Activated T-helper 2 cell treated with anti-CD3 and anti-CD28 coated beads, Interferon-gamma antibody, Interleukin-2, Interleukin-4, amounts not matched to agents 10 μg/mL and 5 μg/mL and 100 μg/mL, durations not matched to agents 14 hours and 24 hours and 36 hours (primary cell): ENCODE measurements around the gene ZBTB16. TPM values are rescaled to one million over a fixed set of nuclear protein-coding genes. Genes with fewer than 3 reads are reported as not detected.
"Not testable (repeated sequence)": the region's sequence is repeated elsewhere in the genome, so short reads cannot be mapped to it uniquely, and the experiment has no call there.

Source experiments
- DNase-seq: peaks from one replicate; pipeline ENCODE4 v3.0.0; 2021; ENCODE audit warnings: low spot score
- H3K27ac Mint-ChIP-seq: one replicate; pipeline ENCODE4 v1.8.0; 2021; ENCODE audit warnings: mixed read lengths
- H3K27me3 Mint-ChIP-seq: one replicate; pipeline ENCODE4 v1.8.0; 2021; ENCODE audit warnings: low read depth, mixed read lengths
- H3K36me3 Mint-ChIP-seq: one replicate; pipeline ENCODE4 v1.8.0; 2021; ENCODE audit warnings: low read depth, mixed read lengths
- H3K4me1 Mint-ChIP-seq: one replicate; pipeline ENCODE4 v1.8.0; 2021; ENCODE audit warnings: low read depth, mixed read lengths
- H3K4me3 Mint-ChIP-seq: one replicate; pipeline ENCODE4 v1.8.0; 2021; ENCODE audit warnings: low read depth, mild to moderate bottlenecking, moderate library complexity, mixed read lengths
- H3K9me3 Mint-ChIP-seq: one replicate; pipeline ENCODE4 v1.8.0; 2021; ENCODE audit warnings: mixed read lengths
- intact Hi-C: fragments of 100-400 bp; cut with micrococcal nuclease; formaldehyde crosslinking; loops from one replicate; pipeline ENCODE4 v1.15.1; 2023
- total RNA-seq: library from RNA; stranded (reverse); gene quantifications from 2 replicates; pipeline ENCODE4 v1.2.3, GENCODE V29; 2022

ZBTB16 gene
- total RNA-seq, 1 donor from 2014 or later = 2.9 TPM

- no peak overlapping the region for H3K27ac Mint-ChIP-seq
- peaks cover 40% of the 10 kb centered on the region for H3K27me3 Mint-ChIP-seq
- H3K9me3 Mint-ChIP-seq = no peaks in the 10 kb centered on the region
- no peaks in the 10 kb centered on the region for H3K36me3 Mint-ChIP-seq
- H3K4me3 Mint-ChIP-seq = no peak overlapping the region
- peaks cover 8% of the 10 kb centered on the region for H3K4me1 Mint-ChIP-seq
- DNase-seq = no peak
- intact Hi-C loops = no loop called here
These were observed 10.5 kb upstream of the ZBTB16 start for GRCh38 chr11:114049050-114049449.

GRCh38 chr11:114049766-114050165, 9.7 kb upstream of the ZBTB16 start:
- intact Hi-C loops, H3K4me1 Mint-ChIP-seq, H3K36me3 Mint-ChIP-seq, H3K4me3 Mint-ChIP-seq, H3K9me3 Mint-ChIP-seq, DNase-seq, H3K27ac Mint-ChIP-seq: not testable (repeated sequence)
- H3K27me3 Mint-ChIP-seq = peaks cover 46% of the 10 kb centered on the region

- Mint-ChIP-seq H3K4me1 (no peaks in the 10 kb centered on the region), H3K36me3 (no peaks in the 10 kb centered on the region), H3K27me3 (peaks cover 47% of the 10 kb centered on the region), H3K4me3 (no peak overlapping the region), H3K27ac (no peak overlapping the region), H3K9me3 (no peaks in the 10 kb centered on the region)
- DNase-seq = no peak
- intact Hi-C loops = no loop called here
These were observed 9.1 kb upstream of the ZBTB16 start for GRCh38 chr11:114050258-114050927.

- no peaks in the 10 kb centered on the region for H3K9me3 Mint-ChIP-seq
- DNase-seq = no peak
- H3K36me3 Mint-ChIP-seq = no peaks in the 10 kb centered on the region
- intact Hi-C loops = no loop called here
- H3K27ac Mint-ChIP-seq = no peak overlapping the region
- H3K27me3 Mint-ChIP-seq = peaks cover 49% of the 10 kb centered on the region
- no peaks in the 10 kb centered on the region for H3K4me1 Mint-ChIP-seq
- H3K4me3 Mint-ChIP-seq = no peak overlapping the region
These were observed 8.0 kb upstream of the ZBTB16 start for GRCh38 chr11:114051558-114051957.

GRCh38 chr11:114052160-114052559, 7.4 kb upstream of the ZBTB16 start:
- Mint-ChIP-seq H3K4me1 (no peaks in the 10 kb centered on the region), H3K4me3 (no peak overlapping the region), H3K27ac (no peak overlapping the region), H3K9me3 (no peaks in the 10 kb centered on the region), H3K27me3 (peaks cover 50% of the 10 kb centered on the region), H3K36me3 (no peaks in the 10 kb centered on the region)
- DNase-seq = no peak
- intact Hi-C loops = no loop called here

GRCh38 chr11:114053406-114053805, 6.1 kb upstream of the ZBTB16 start:
- no peak overlapping the region for H3K27ac Mint-ChIP-seq
- H3K4me1 Mint-ChIP-seq = no peaks in the 10 kb centered on the region
- DNase-seq = no peak
- no peaks in the 10 kb centered on the region for H3K9me3 Mint-ChIP-seq
- no peaks in the 10 kb centered on the region for H3K36me3 Mint-ChIP-seq
- no peak overlapping the region for H3K4me3 Mint-ChIP-seq
- intact Hi-C loops = no loop called here
- H3K27me3 Mint-ChIP-seq = peaks cover 57% of the 10 kb centered on the region

- DNase-seq = no peak
- H3K27ac Mint-ChIP-seq = no peak overlapping the region
- peaks cover 59% of the 10 kb centered on the region for H3K27me3 Mint-ChIP-seq
- H3K4me1 Mint-ChIP-seq = peaks cover 2% of the 10 kb centered on the region
- H3K36me3 Mint-ChIP-seq = no peaks in the 10 kb centered on the region
- intact Hi-C loops = no loop called here
- no peak overlapping the region for H3K4me3 Mint-ChIP-seq
- no peaks in the 10 kb centered on the region for H3K9me3 Mint-ChIP-seq
These were observed 4.7 kb upstream of the ZBTB16 start for GRCh38 chr11:114054806-114055205.

GRCh38 chr11:114056409-114056808, 3.1 kb upstream of the ZBTB16 start:
- intact Hi-C loops = no loop called here
- DNase-seq = no peak
- Mint-ChIP-seq H3K4me1 (peaks cover 7% of the 10 kb centered on the region), H3K36me3 (no peaks in the 10 kb centered on the region), H3K4me3 (no peak overlapping the region), H3K27me3 (peaks cover 66% of the 10 kb centered on the region), H3K9me3 (no peaks in the 10 kb centered on the region), H3K27ac (no peak overlapping the region)

GRCh38 chr11:114057147-114057546, 2.4 kb upstream of the ZBTB16 start:
- intact Hi-C loops = no loop called here
- Mint-ChIP-seq H3K4me1 (peaks cover 8% of the 10 kb centered on the region), H3K36me3 (no peaks in the 10 kb centered on the region), H3K27me3 (peaks cover 72% of the 10 kb centered on the region), H3K9me3 (no peaks in the 10 kb centered on the region), H3K27ac (no peak overlapping the region), H3K4me3 (no peak overlapping the region)
- no peak for DNase-seq

- Mint-ChIP-seq H3K27ac (no peak overlapping the region), H3K4me1 (peaks cover 8% of the 10 kb centered on the region), H3K27me3 (peaks cover 73% of the 10 kb centered on the region), H3K36me3 (no peaks in the 10 kb centered on the region), H3K4me3 (no peak overlapping the region), H3K9me3 (no peaks in the 10 kb centered on the region)
- intact Hi-C loops = no loop called here
- DNase-seq = no peak
These were observed 1.9 kb upstream of the ZBTB16 start for GRCh38 chr11:114057605-114058004.

- peak overlapping the region; percentile 18 for H3K4me3 Mint-ChIP-seq
- H3K9me3 Mint-ChIP-seq = no peaks in the 10 kb centered on the region
- peaks cover 77% of the 10 kb centered on the region for H3K27me3 Mint-ChIP-seq
- H3K27ac Mint-ChIP-seq = no peak overlapping the region
- no peaks in the 10 kb centered on the region for H3K36me3 Mint-ChIP-seq
- H3K4me1 Mint-ChIP-seq = peaks cover 8% of the 10 kb centered on the region
- intact Hi-C loops = no loop called here
- no peak for DNase-seq
These were observed 1.3 kb upstream of the ZBTB16 start for GRCh38 chr11:114058026-114058706.

- no peak for DNase-seq
- H3K27me3 Mint-ChIP-seq = peaks cover 74% of the 10 kb centered on the region
- peaks cover 8% of the 10 kb centered on the region for H3K4me1 Mint-ChIP-seq
- no peaks in the 10 kb centered on the region for H3K36me3 Mint-ChIP-seq
- no peaks in the 10 kb centered on the region for H3K9me3 Mint-ChIP-seq
- H3K27ac Mint-ChIP-seq = peak overlapping the region; percentile 18
- intact Hi-C loops = no loop called here
- peak overlapping the region; percentile 79 for H3K4me3 Mint-ChIP-seq
These were observed 637 bp upstream of the ZBTB16 start for GRCh38 chr11:114058871-114059277.

GRCh38 chr11:114059984-114060391, 477 bp downstream of the ZBTB16 start:
- H3K4me3 Mint-ChIP-seq = peak overlapping the region; percentile 81
- no peaks in the 10 kb centered on the region for H3K9me3 Mint-ChIP-seq
- intact Hi-C loops = loop anchor here (5.0 kb wide), 3 partner anchors 42 to 122 kb away; no protein-coding TSS in a partner anchor
- peaks cover 70% of the 10 kb centered on the region for H3K27me3 Mint-ChIP-seq
- DNase-seq = no peak
- peaks cover 5% of the 10 kb centered on the region for H3K36me3 Mint-ChIP-seq
- no peak overlapping the region for H3K27ac Mint-ChIP-seq
- peaks cover 9% of the 10 kb centered on the region for H3K4me1 Mint-ChIP-seq
